SK-N-SH treated with all-trans-retinoic acid at 6 μM for 48 hours (cell line): Measurements from ENCODE around the gene ASTN2.

Experiments
- ARNTL ChIP-seq: fragments of 450-650 bp; formaldehyde crosslinking; IDR thresholded peaks from 2 replicates; pipeline ENCODE4 v1.5.0; 2020; ENCODE audit warnings: low read depth, mild to moderate bottlenecking, moderate library complexity, borderline replicate concordance
- CSDC2 ChIP-seq: fragments of 250-450 bp; sonication (Bioruptor Pico); IDR thresholded peaks from 2 replicates; pipeline ENCODE4 v1.5.0; 2020; ENCODE audit warnings: mild to moderate bottlenecking, moderate library complexity
- ESRRG ChIP-seq: fragments of 250-450 bp; sonication (Bioruptor Pico); IDR thresholded peaks from 2 replicates; pipeline ENCODE4 v1.6.1; 2021; ENCODE audit warnings: mild to moderate bottlenecking
- GLIS3 ChIP-seq: fragments of 250-450 bp; sonication (Bioruptor Pico); IDR thresholded peaks from 2 replicates; pipeline ENCODE4 v1.5.0; 2020; ENCODE audit warnings: mild to moderate bottlenecking, moderate library complexity
- ISL1 ChIP-seq: fragments of 250-450 bp; sonication (Bioruptor Pico); IDR thresholded peaks from 2 replicates; pipeline ENCODE4 v2.1.2; 2022; ENCODE audit warnings: mild to moderate bottlenecking, moderate library complexity
- TCF4 ChIP-seq: fragments of 250-450 bp; sonication (Bioruptor Pico); IDR thresholded peaks from 2 replicates; pipeline ENCODE4 v1.8.0; 2021; ENCODE audit warnings: mild to moderate bottlenecking, moderate library complexity, borderline replicate concordance
- TOX ChIP-seq: fragments of 250-450 bp; sonication (Bioruptor Pico); IDR thresholded peaks from 2 replicates; pipeline ENCODE4 v1.8.0; 2021; ENCODE audit warnings: mild to moderate bottlenecking, moderate library complexity, borderline replicate concordance
- ZFP3 ChIP-seq: fragments of 250-450 bp; sonication (Bioruptor Pico); IDR thresholded peaks from 2 replicates; pipeline ENCODE4 v1.5.0; 2020; ENCODE audit warnings: mild to moderate bottlenecking, moderate library complexity
- ZFP30 ChIP-seq: fragments of 450-650 bp; formaldehyde crosslinking; IDR thresholded peaks from 2 replicates; pipeline ENCODE4 v1.5.0; 2022; ENCODE audit warnings: mild to moderate bottlenecking, moderate library complexity
- ZNF565 ChIP-seq: fragments of 450-650 bp; formaldehyde crosslinking; conservative IDR thresholded peaks from 2 replicates; pipeline ENCODE4 v1.5.0; 2020; ENCODE audit warnings: low read depth, mild to moderate bottlenecking, moderate library complexity
- ZNF8 ChIP-seq: fragments of 450-650 bp; formaldehyde crosslinking; IDR thresholded peaks from 2 replicates; pipeline ENCODE4 v1.5.0; 2020; ENCODE audit warnings: mild to moderate bottlenecking, moderate library complexity
- TF ChIP-seq, protein P1 (sequence below): fragments of 250-450 bp; sonication (Bioruptor Pico); IDR thresholded peaks from 2 replicates; pipeline ENCODE4 v1.5.1; 2021; ENCODE audit warnings: mild to moderate bottlenecking, moderate library complexity
- TF ChIP-seq, protein P2 (sequence below): fragments of 250-450 bp; sonication (Bioruptor Pico); IDR thresholded peaks from 2 replicates; pipeline ENCODE4 v1.8.0; 2020; ENCODE audit warnings: mild to moderate bottlenecking, moderate library complexity, borderline replicate concordance

DNA sequence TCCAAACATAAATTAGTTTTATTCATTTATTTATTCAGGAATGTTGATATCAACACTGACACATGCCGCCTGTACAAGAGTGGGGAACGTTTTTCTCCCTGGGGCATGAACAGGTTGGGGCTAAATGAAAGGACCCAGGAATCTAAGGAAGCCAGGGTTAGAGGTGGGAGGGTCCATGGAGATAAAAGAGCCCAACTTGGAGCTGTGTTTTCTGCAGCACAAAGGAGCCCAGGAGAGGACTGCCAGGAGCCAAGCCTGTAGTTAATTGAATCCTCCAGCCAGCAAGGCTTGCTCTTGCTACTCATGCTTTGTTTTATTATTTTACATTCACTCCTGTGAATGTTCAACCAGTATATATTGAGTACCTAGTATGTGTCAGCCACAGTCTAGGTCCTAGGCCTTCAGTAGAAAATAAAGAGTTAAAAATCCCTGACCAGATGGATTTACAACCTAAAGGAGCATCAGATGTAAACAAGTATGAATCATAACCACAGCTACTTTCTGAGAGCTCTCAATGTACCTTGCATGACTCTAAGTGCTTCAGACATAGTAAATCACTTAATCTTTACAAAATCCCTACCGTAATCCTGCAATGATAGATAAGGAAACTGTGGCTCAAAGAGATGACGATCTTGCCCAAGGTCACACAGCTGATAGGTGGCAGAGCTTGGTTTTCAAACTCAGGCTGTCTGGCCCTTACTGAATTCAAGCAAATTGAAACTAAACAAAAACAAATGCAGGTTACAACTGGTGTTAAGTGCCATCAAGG lies 69.8 kb downstream of the ASTN2 start:
- TF ChIP-seq ZNF8 (CRISPR knock-in tag) (no peak), TCF4 (CRISPR knock-in tag) (peak; percentile 15; the same call in 1 of the 2 replicates), ZFP30 (no peak), CSDC2 (CRISPR knock-in tag) (no peak), GLIS3 (CRISPR knock-in tag) (no peak), ZNF565 (no peak), ISL1 (CRISPR knock-in tag) (peak; percentile 20; the same call in 1 of the 2 replicates), TOX (CRISPR knock-in tag) (no peak), ARNTL (CRISPR knock-in tag) (no peak), ESRRG (CRISPR knock-in tag) (no peak), ZFP3 (CRISPR knock-in tag) (no peak)
- TF ChIP-seq, protein P1, sequence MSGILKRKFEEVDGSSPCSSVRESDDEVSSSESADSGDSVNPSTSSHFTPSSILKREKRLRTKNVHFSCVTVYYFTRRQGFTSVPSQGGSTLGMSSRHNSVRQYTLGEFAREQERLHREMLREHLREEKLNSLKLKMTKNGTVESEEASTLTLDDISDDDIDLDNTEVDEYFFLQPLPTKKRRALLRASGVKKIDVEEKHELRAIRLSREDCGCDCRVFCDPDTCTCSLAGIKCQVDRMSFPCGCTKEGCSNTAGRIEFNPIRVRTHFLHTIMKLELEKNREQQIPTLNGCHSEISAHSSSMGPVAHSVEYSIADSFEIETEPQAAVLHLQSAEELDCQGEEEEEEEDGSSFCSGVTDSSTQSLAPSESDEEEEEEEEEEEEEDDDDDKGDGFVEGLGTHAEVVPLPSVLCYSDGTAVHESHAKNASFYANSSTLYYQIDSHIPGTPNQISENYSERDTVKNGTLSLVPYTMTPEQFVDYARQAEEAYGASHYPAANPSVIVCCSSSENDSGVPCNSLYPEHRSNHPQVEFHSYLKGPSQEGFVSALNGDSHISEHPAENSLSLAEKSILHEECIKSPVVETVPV (CRISPR knock-in tag): no peak
- TF ChIP-seq, protein P2, sequence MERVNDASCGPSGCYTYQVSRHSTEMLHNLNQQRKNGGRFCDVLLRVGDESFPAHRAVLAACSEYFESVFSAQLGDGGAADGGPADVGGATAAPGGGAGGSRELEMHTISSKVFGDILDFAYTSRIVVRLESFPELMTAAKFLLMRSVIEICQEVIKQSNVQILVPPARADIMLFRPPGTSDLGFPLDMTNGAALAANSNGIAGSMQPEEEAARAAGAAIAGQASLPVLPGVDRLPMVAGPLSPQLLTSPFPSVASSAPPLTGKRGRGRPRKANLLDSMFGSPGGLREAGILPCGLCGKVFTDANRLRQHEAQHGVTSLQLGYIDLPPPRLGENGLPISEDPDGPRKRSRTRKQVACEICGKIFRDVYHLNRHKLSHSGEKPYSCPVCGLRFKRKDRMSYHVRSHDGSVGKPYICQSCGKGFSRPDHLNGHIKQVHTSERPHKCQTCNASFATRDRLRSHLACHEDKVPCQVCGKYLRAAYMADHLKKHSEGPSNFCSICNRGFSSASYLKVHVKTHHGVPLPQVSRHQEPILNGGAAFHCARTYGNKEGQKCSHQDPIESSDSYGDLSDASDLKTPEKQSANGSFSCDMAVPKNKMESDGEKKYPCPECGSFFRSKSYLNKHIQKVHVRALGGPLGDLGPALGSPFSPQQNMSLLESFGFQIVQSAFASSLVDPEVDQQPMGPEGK (CRISPR knock-in tag): no peak
